Mesendoderm (in vitro differentiated cells): Measurements from ENCODE around the gene DHX58.

Source experiments
- DNase-seq: peaks from one replicate; pipeline ENCODE4 v3.0.0; 2013
- H2AK5ac ChIP-seq: 2 replicates; pipeline ENCODE4 v1.6.1; 2013; ENCODE audit warnings: low read length, inconsistent platforms
- H2BK120ac ChIP-seq: 2 replicates; pipeline ENCODE4 v1.6.1; 2013; ENCODE audit warnings: low read depth, mild to moderate bottlenecking, low read length, moderate library complexity, mixed read lengths
- H2BK15ac ChIP-seq: replicated peaks from 2 replicates; pipeline ENCODE4 v1.6.1; 2013; ENCODE audit warnings: low read depth, mild to moderate bottlenecking, moderate library complexity
- H2BK5ac ChIP-seq: 2 replicates; pipeline ENCODE4 v1.6.1; 2013; ENCODE audit warnings: low read length, inconsistent platforms
- H3K18ac ChIP-seq: 2 replicates; pipeline ENCODE4 v1.6.1; 2013; ENCODE audit warnings: mild to moderate bottlenecking, low read length, mixed read lengths
- H3K23ac ChIP-seq: one replicate; pipeline ENCODE4 v1.6.1; 2013; ENCODE audit warnings: low read length
- H3K27ac ChIP-seq: 2 replicates; pipeline ENCODE4 v1.5.1; 2013; ENCODE audit warnings: low read depth, mild to moderate bottlenecking, inconsistent platforms, low read length, moderate library complexity
- H3K27me3 ChIP-seq: 2 replicates; pipeline ENCODE4 v1.6.1; 2013; ENCODE audit warnings: low read length, control low read depth, mild to moderate bottlenecking, inconsistent platforms; ENCODE audit not compliant: insufficient read depth, poor library complexity
- H3K36me3 ChIP-seq: 2 replicates; pipeline ENCODE4 v1.6.1; 2013; ENCODE audit warnings: low read length, inconsistent platforms; ENCODE audit not compliant: control insufficient read depth, insufficient read depth
- H3K4ac ChIP-seq: one replicate; pipeline ENCODE4 v1.6.1; 2013; ENCODE audit warnings: low read depth, mild to moderate bottlenecking, low read length, moderate library complexity
- H3K4me1 ChIP-seq: 2 replicates; pipeline ENCODE4 v1.6.1; 2013; ENCODE audit warnings: low read depth, low read length, inconsistent platforms; ENCODE audit not compliant: control insufficient read depth
- H3K4me2 ChIP-seq: 2 replicates; pipeline ENCODE4 v1.6.1; 2013; ENCODE audit warnings: low read length
- H3K4me3 ChIP-seq: 2 replicates; pipeline ENCODE4 v1.5.1; 2013; ENCODE audit warnings: mild to moderate bottlenecking, low read length
- H3K56ac ChIP-seq: one replicate; pipeline ENCODE4 v1.6.1; 2013; ENCODE audit warnings: low read length
- H3K79me1 ChIP-seq: 2 replicates; pipeline ENCODE4 v1.6.1; 2013; ENCODE audit warnings: low read length, inconsistent platforms
- H3K79me2 ChIP-seq: 2 replicates; pipeline ENCODE4 v1.6.1; 2013; ENCODE audit warnings: mild to moderate bottlenecking, low read length; ENCODE audit not compliant: control insufficient read depth, insufficient read depth
- H3K9ac ChIP-seq: 2 replicates; pipeline ENCODE4 v1.6.1; 2013; ENCODE audit warnings: low read length, inconsistent platforms
- H4K5ac ChIP-seq: one replicate; pipeline ENCODE4 v1.6.1; 2013; ENCODE audit warnings: low read length
- H4K8ac ChIP-seq: one replicate; pipeline ENCODE4 v1.6.1; 2013; ENCODE audit warnings: low read depth, mild to moderate bottlenecking, control low read depth, low read length, moderate library complexity
- WGBS: extraction: QIAGEN DNeasy Blood & Tissue Kit; methylation state at CpG from one replicate; pipeline ENCODE4 v1.1.7; 2013; ENCODE audit warnings: low lambda C conversion rate, missing lambda C conversion rate; ENCODE audit not compliant: insufficient coverage; ENCODE audit errors: extremely low coverage; 5-methylcytosine and 5-hydroxymethylcytosine counted together

Gene DHX58

DNA sequence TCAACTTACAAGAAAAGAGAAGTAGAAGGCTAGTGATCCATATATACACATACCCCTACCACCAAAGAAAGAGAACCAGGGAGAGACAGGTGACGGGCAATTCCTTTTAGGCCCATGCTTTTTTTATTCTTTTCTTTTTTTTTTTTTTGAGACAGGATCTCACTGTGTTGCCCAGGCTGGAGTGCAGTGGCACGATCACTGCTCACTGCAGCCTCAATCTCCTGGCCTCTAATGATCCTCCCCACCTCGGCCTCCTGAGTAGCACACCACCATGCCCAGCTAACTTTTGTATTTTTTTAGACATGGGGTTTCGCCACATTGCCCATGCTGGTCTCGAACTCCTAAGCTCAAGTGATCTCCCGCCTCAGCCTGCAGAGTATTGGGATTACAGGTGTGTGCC, 14.9 kb upstream of the DHX58 start:
- H3K4me1 ChIP-seq, result no peaks in the 10 kb centered on the region
- H2BK120ac ChIP-seq, result no peak overlapping the region
- no peak overlapping the region for H3K23ac ChIP-seq
- no peak overlapping the region for H3K27ac ChIP-seq
- peaks cover 2% of the 10 kb centered on the region for H3K79me1 ChIP-seq
- no peak overlapping the region for H3K18ac ChIP-seq
- no peak overlapping the region for H4K8ac ChIP-seq
- H3K36me3 ChIP-seq, result peaks cover 22% of the 10 kb centered on the region
- no peak overlapping the region for H3K9ac ChIP-seq
- peaks cover 3% of the 10 kb centered on the region for H3K79me2 ChIP-seq
- no peak overlapping the region for H3K4me3 ChIP-seq
- no peaks in the 10 kb centered on the region for H3K27me3 ChIP-seq
- no peak overlapping the region for H2BK5ac ChIP-seq
- H2AK5ac ChIP-seq, result no peak overlapping the region
- H3K4ac ChIP-seq, result no peak overlapping the region
- H3K4me2 ChIP-seq, result no peak overlapping the region
- no peak overlapping the region for H4K5ac ChIP-seq
- no peak for DNase-seq
- WGBS, result no CpG with 5 or more reads among the region's 6 CpGs
- no peak overlapping the region for H3K56ac ChIP-seq
- H2BK15ac ChIP-seq, result no peak overlapping the region

DNA sequence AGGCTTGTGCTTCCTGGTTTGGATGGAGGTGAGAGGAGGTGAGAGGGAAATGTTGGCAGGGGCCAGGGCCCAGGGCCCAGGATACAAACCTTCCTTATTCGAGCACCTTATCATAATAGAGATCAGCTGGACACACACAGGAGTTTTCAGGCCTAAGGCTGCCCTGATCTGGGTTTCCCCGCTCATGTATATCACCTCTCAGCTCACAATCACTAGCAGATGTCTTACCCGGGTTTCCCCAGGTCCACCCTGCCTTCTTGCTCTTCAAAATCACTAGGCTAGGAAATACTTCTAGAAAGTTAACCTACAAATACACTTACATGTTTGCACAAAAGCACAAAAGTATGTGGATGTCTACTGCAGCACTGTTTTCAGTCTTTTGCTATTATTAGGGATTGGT, 14.3 kb upstream of the DHX58 start:
- no peak overlapping the region for H3K18ac ChIP-seq
- no peak overlapping the region for H2BK15ac ChIP-seq
- H3K4me2 ChIP-seq, result no peak overlapping the region
- H3K79me2 ChIP-seq, result no peaks in the 10 kb centered on the region
- no peak overlapping the region for H3K4ac ChIP-seq
- DNase-seq, result no peak
- no peak overlapping the region for H4K8ac ChIP-seq
- peaks cover 2% of the 10 kb centered on the region for H3K79me1 ChIP-seq
- no CpG with 5 or more reads among the region's 3 CpGs for WGBS
- H3K9ac ChIP-seq, result no peak overlapping the region
- no peak overlapping the region for H3K4me3 ChIP-seq
- no peaks in the 10 kb centered on the region for H3K27me3 ChIP-seq
- no peak overlapping the region for H2BK120ac ChIP-seq
- no peak overlapping the region for H4K5ac ChIP-seq
- H3K27ac ChIP-seq, result no peak overlapping the region
- H3K23ac ChIP-seq, result no peak overlapping the region
- H2BK5ac ChIP-seq, result no peak overlapping the region
- H3K36me3 ChIP-seq, result peaks cover 22% of the 10 kb centered on the region
- no peaks in the 10 kb centered on the region for H3K4me1 ChIP-seq
- H3K56ac ChIP-seq, result no peak overlapping the region
- no peak overlapping the region for H2AK5ac ChIP-seq

DNA sequence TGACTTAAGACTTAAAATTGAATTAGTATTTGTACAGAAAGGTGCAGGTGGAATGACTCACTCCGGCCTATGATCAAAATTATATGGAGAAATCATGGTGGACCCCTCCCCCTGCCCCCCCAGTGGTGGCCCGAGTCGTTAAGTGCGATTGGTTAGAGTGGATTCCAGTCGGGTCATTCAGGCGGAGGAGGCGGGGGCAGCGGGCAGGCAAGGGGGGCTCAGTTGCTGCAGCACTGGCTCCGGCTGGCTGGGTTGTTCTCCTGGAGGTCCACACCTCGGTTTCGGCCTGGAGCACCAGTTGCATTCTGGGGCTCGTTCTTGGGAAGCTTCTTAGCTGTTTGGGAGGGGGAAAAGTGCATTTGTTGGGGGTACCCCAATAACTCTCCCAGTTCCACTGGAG, 13.1 kb upstream of the DHX58 start:
- Histone ChIP-seq H4K8ac (no peak overlapping the region), H3K18ac (no peak overlapping the region), H3K4me3 (no peak overlapping the region), H4K5ac (no peak overlapping the region), H3K56ac (no peak overlapping the region), H3K9ac (no peak overlapping the region), H2BK15ac (no peak overlapping the region), H3K4me1 (peaks cover 2% of the 10 kb centered on the region), H3K4ac (no peak overlapping the region), H2BK120ac (no peak overlapping the region), H3K27ac (no peak overlapping the region), H3K4me2 (no peak overlapping the region), H3K23ac (no peak overlapping the region), H2AK5ac (no peak overlapping the region), H2BK5ac (no peak overlapping the region), H3K36me3 (peaks cover 22% of the 10 kb centered on the region), H3K27me3 (no peaks in the 10 kb centered on the region), H3K79me1 (no peaks in the 10 kb centered on the region), H3K79me2 (no peaks in the 10 kb centered on the region)
- WGBS, result no CpG with 5 or more reads among the region's 12 CpGs
- no peak for DNase-seq

DNA sequence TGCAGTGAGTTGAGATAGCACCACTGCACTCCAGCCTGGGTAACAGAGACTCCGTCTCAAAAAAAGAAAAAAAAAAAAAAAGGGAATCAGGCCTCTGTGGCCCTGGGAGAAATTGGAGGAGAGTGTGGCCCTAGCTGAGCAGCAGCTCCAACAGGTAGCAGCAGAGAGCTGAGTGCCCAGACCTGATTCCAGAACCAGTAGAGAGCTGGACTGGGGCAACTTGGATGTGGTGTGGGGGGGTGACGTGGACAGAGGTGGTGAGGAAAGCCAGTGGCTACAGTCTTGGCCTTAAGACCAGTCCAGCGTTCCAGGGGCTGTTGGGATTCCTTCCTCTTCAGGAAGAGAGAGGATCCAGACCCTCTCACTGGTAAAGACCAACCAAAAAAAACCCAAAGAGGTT, 11.7 kb upstream of the DHX58 start:
- peaks cover 17% of the 10 kb centered on the region for H3K36me3 ChIP-seq
- H3K23ac ChIP-seq, result no peak overlapping the region
- no peak overlapping the region for H3K4me3 ChIP-seq
- H2AK5ac ChIP-seq, result no peak overlapping the region
- H2BK15ac ChIP-seq, result no peak overlapping the region
- H3K4me1 ChIP-seq, result peaks cover 2% of the 10 kb centered on the region
- no peak overlapping the region for H3K56ac ChIP-seq
- WGBS, result no CpG with 5 or more reads among the region's 3 CpGs
- no peak overlapping the region for H2BK5ac ChIP-seq
- no peak for DNase-seq
- no peak overlapping the region for H3K4me2 ChIP-seq
- no peak overlapping the region for H2BK120ac ChIP-seq
- H4K5ac ChIP-seq, result no peak overlapping the region
- H3K4ac ChIP-seq, result no peak overlapping the region
- no peak overlapping the region for H3K27ac ChIP-seq
- no peak overlapping the region for H3K18ac ChIP-seq
- no peak overlapping the region for H3K9ac ChIP-seq
- no peaks in the 10 kb centered on the region for H3K27me3 ChIP-seq
- no peaks in the 10 kb centered on the region for H3K79me2 ChIP-seq
- H3K79me1 ChIP-seq, result no peaks in the 10 kb centered on the region
- no peak overlapping the region for H4K8ac ChIP-seq

DNA sequence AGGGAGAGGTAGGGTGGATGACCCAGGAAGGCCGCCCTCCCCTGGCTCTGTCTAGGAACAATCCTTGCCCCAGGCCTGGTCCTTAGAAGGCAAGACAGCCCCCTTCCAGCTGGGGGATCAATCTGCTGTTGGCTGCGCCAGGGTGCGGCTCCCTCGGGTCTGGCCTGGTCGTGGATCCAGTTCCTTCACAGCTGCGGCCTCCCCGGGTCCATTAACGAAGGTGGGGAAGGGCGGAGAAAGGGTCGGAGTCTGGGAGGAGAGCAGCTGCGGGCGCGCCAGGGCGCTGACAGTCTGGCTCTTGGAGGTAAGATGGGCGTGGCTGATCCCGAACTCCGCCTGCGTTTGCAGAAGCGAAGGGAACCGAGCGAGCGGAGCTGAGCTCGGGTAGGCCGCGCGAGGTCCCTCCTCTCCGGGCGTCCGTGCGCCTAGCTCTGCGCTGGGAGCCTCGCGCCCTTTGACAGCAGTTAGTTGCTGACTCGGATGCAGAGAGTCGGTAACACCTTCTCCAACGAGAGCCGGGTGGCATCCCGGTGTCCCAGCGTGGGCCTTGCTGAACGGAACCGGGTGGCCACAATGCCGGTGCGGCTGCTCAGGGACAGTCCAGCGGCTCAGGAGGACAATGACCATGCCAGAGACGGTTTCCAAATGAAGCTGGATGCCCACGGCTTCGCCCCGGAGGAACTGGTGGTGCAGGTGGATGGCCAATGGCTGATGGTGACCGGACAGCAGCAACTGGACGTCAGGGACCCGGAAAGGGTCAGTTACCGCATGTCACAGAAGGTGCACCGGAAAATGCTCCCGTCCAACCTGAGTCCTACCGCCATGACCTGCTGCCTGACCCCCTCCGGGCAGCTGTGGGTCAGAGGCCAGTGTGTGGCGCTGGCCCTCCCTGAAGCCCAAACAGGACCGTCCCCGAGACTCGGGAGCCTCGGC, 10.1 kb upstream of the DHX58 start, which contains the start of gene HSPB9:
HSPB9 (plus strand) TSS at position 434 of the 933 bp plus-strand sequence; CDS start at position 481, 47 bp downstream.
- H3K9ac ChIP-seq, result peak within 1 kb of the TSS; percentile 68
- DNase-seq, result peak; percentile 86
- H2BK120ac ChIP-seq, result no peak within 1 kb of the TSS
- no peak within 1 kb of the TSS for H3K23ac ChIP-seq
- H3K4me2 ChIP-seq, result peak within 1 kb of the TSS; percentile 40
- no peak within 1 kb of the TSS for H2BK5ac ChIP-seq
- H3K27ac ChIP-seq, result no peak within 1 kb of the TSS
- WGBS, result no CpG with 5 or more reads among the region's 61 CpGs
- H4K5ac ChIP-seq, result no peak within 1 kb of the TSS
- H2AK5ac ChIP-seq, result no peak within 1 kb of the TSS
- H3K56ac ChIP-seq, result peak within 1 kb of the TSS; percentile 79
- no peaks in the 10 kb centered on the region for H3K27me3 ChIP-seq
- H3K79me2 ChIP-seq, result no peaks in the 10 kb centered on the region
- H2BK15ac ChIP-seq, result no peak within 1 kb of the TSS
- H3K4me3 ChIP-seq, result no peak within 1 kb of the TSS
- peaks cover 2% of the 10 kb centered on the region for H3K4me1 ChIP-seq
- peaks cover 10% of the 10 kb centered on the region for H3K36me3 ChIP-seq
- H4K8ac ChIP-seq, result no peak within 1 kb of the TSS
- H3K4ac ChIP-seq, result peak within 1 kb of the TSS; percentile 17
- no peaks in the 10 kb centered on the region for H3K79me1 ChIP-seq
- no peak within 1 kb of the TSS for H3K18ac ChIP-seq
